CD4-positive, alpha-beta memory T cell (primary cell): ENCODE results near the gene SEC31A. TPM values are rescaled to one million over a fixed set of nuclear protein-coding genes. Genes with fewer than 3 reads are reported as not detected.
A peak's percentile ranks its signal among the peaks of the same experiment; 100 is the strongest.
"Not testable (repeated sequence)": the region's sequence is repeated elsewhere in the genome, so short reads cannot be mapped to it uniquely, and the experiment has no call there.

Experiments used
- CTCF ChIA-PET: fragments of 350-600 bp; sonication (Branson Sonifier 250); formaldehyde crosslinking; loops from one replicate; lab custom pipeline; 2021; ENCODE audit warnings: inconsistent platforms; ENCODE audit not compliant: partially characterized antibody; lab: Charles Lee
- POLR2A ChIA-PET: fragments of 350-600 bp; sonication (Branson Sonifier 250); formaldehyde crosslinking; loops from one replicate; lab custom pipeline; 2021; ENCODE audit not compliant: partially characterized antibody; lab: Charles Lee
- DNase-seq, 5 donors: peaks; one replicate each; pipeline versions ENCODE4 v3.0.0 to v3.0.0-alpha.2; 2020 to 2022; ENCODE audit warnings: mixed read lengths in 1 of 5
- H3K27ac ChIP-seq: one replicate; pipeline ENCODE4 v1.7.0; 2013; ENCODE audit warnings: low read depth, low read length
- H3K27me3 ChIP-seq: 2 replicates; pipeline ENCODE4 v1.7.0; 2013; ENCODE audit warnings: mild to moderate bottlenecking, low read length, moderate library complexity; ENCODE audit not compliant: insufficient read depth
- H3K36me3 ChIP-seq: 2 replicates; pipeline ENCODE4 v1.7.0; 2013; ENCODE audit warnings: mild to moderate bottlenecking, low read length, moderate library complexity; ENCODE audit not compliant: insufficient read depth
- H3K4me1 ChIP-seq: 2 replicates; pipeline ENCODE4 v1.7.0; 2013; ENCODE audit warnings: mild to moderate bottlenecking, low read length, moderate library complexity; ENCODE audit not compliant: insufficient read depth
- H3K4me3 ChIP-seq, 2 donors: one replicate each; pipeline ENCODE4 v1.7.0; 2013; ENCODE audit warnings: low read length in 2 of 2, mild to moderate bottlenecking in 1 of 2
- H3K9me3 ChIP-seq, 2 donors: one replicate each; pipeline ENCODE4 v1.7.0; 2013; ENCODE audit warnings: low read length in 2 of 2, control low read depth in 1 of 2; ENCODE audit not compliant: control insufficient read depth in 1 of 2
- H3K27ac Mint-ChIP-seq, 7 donors: one replicate each; pipeline ENCODE4 v1.8.0; 2020 to 2021; ENCODE audit warnings: mixed read lengths in 7 of 7, mild to moderate bottlenecking in 6 of 7, inconsistent platforms in 3 of 7, moderate library complexity in 3 of 7
- H3K27me3 Mint-ChIP-seq, 2 donors: one replicate each; pipeline ENCODE4 v1.8.0; 2020 to 2021; ENCODE audit warnings: mixed read lengths in 2 of 2
- H3K36me3 Mint-ChIP-seq, 2 donors: one replicate each; pipeline ENCODE4 v1.8.0; 2020 to 2021; ENCODE audit warnings: mixed read lengths in 2 of 2, inconsistent platforms in 1 of 2, mild to moderate bottlenecking in 1 of 2
- H3K4me1 Mint-ChIP-seq, 4 donors: one replicate each; pipeline ENCODE4 v1.8.0; 2020 to 2021; ENCODE audit warnings: mixed read lengths in 4 of 4, mild to moderate bottlenecking in 1 of 4
- H3K4me3 Mint-ChIP-seq, 8 donors: one replicate each; pipeline ENCODE4 v1.8.0; 2020 to 2021; ENCODE audit warnings: mixed read lengths in 8 of 8, mild to moderate bottlenecking in 7 of 8, moderate library complexity in 6 of 8, inconsistent platforms in 3 of 8
- H3K9me3 Mint-ChIP-seq, 8 donors: one replicate each; pipeline ENCODE4 v1.8.0; 2020 to 2021; ENCODE audit warnings: mixed read lengths in 8 of 8, mild to moderate bottlenecking in 5 of 8, inconsistent platforms in 3 of 8, moderate library complexity in 1 of 8
- intact Hi-C: fragments of 100-400 bp; cut with micrococcal nuclease; formaldehyde crosslinking; loops from one replicate; pipeline ENCODE4 v1.15.1; 2023
- polyA plus RNA-seq, 2 donors: library from polyadenylated mRNA; unstranded; fragments of 300-500 nt; fragmentation: Illumina TruSeq; gene quantifications; one replicate each; pipeline ENCODE4 v1.2.3, GENCODE V29; 2021
- total RNA-seq, 2 experiments: library from RNA; stranded (reverse); gene quantifications; one replicate each; pipeline ENCODE4 v1.2.3, GENCODE V29; 2021

Gene SEC31A
- total and polyA plus RNA-seq, 4 experiments from 2014 or later: 138 to 175 (median 162) TPM

- no peaks in the 10 kb centered on the region for H3K4me1 ChIP-seq
- Mint-ChIP-seq H3K4me1 (no peaks in the 10 kb centered on the region), H3K36me3 (peaks cover 54 to 76% of the 10 kb centered on the region in 2 donors), H3K27ac (peak overlapping the region in 2 of 7 donors; percentile 3 to 49), H3K4me3 (no peak overlapping the region), H3K27me3 (no peaks in the 10 kb centered on the region), H3K9me3 (no peaks in the 10 kb centered on the region)
- peaks cover 70% of the 10 kb centered on the region for H3K36me3 ChIP-seq
- intact Hi-C loops: no loop called here
- no peaks in the 10 kb centered on the region for H3K27me3 ChIP-seq
- no peaks in the 10 kb centered on the region for H3K9me3 ChIP-seq
- DNase-seq: no peak
- CTCF ChIA-PET: no interaction called here
- POLR2A ChIA-PET: interaction anchor here (0.5 kb wide), 1 partner anchor 394 kb away, joined by 3 read pairs; no protein-coding TSS in a partner anchor
- H3K27ac ChIP-seq: no peak overlapping the region
- H3K4me3 ChIP-seq: no peak overlapping the region
These were observed 65.5 kb downstream of the SEC31A start for GRCh38 chr4:82825425-82825824.

- H3K27me3 Mint-ChIP-seq: no peaks in the 10 kb centered on the region
- intact Hi-C loops: no loop called here
- Histone ChIP-seq H3K9me3 (no peaks in the 10 kb centered on the region), H3K36me3 (peaks cover 69% of the 10 kb centered on the region), H3K27ac (no peak overlapping the region), H3K4me3 (no peak overlapping the region), H3K4me1 (no peaks in the 10 kb centered on the region), H3K27me3 (no peaks in the 10 kb centered on the region)
- H3K4me3 Mint-ChIP-seq: no peak overlapping the region
- DNase-seq: no peak
- H3K27ac Mint-ChIP-seq: peak overlapping the region in 2 of 7 donors; percentile 1 to 48
- peaks cover 62 to 81% of the 10 kb centered on the region in 2 donors for H3K36me3 Mint-ChIP-seq
- ChIA-PET POLR2A (no interaction called here), CTCF (no interaction called here)
- no peaks in the 10 kb centered on the region for H3K4me1 Mint-ChIP-seq
- no peaks in the 10 kb centered on the region for H3K9me3 Mint-ChIP-seq
These were observed 67.9 kb downstream of the SEC31A start for GRCh38 chr4:82823062-82823461.

DNA sequence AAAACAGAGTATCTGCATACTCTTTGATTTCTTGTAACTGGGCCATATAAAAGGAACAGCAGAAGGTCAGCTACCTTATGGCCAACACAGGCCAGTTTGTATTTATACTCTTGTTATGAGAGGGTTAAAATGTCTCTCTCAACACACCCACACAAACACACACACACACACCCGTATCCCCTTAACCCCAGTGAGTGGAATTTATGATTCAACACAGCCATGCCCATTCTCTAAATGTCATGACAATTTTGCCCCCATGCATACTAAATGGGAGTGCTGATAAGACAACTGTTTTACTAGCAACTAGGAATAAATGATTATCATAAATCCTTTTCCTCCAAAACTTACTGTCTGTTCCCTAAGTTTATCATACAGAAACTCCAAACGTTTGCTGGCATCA is 70.3 kb downstream of the SEC31A start:
- H3K9me3 ChIP-seq: no peaks in the 10 kb centered on the region
- DNase-seq: no peak
- no peaks in the 10 kb centered on the region for H3K9me3 Mint-ChIP-seq
- ChIA-PET CTCF (no interaction called here), POLR2A (no interaction called here)
- peaks cover 60 to 72% of the 10 kb centered on the region in 2 donors for H3K36me3 Mint-ChIP-seq
- intact Hi-C loops: no loop called here
- H3K4me1 ChIP-seq: no peaks in the 10 kb centered on the region
- no peak overlapping the region for H3K4me3 ChIP-seq
- H3K27me3 ChIP-seq: no peaks in the 10 kb centered on the region
- H3K4me3 Mint-ChIP-seq: no peak overlapping the region
- peaks cover 49% of the 10 kb centered on the region for H3K36me3 ChIP-seq
- peak overlapping the region in 3 of 7 donors; percentile 2 to 25 (median 20) for H3K27ac Mint-ChIP-seq
- no peaks in the 10 kb centered on the region for H3K27me3 Mint-ChIP-seq
- H3K4me1 Mint-ChIP-seq: no peaks in the 10 kb centered on the region
- no peak overlapping the region for H3K27ac ChIP-seq

- Mint-ChIP-seq H3K27ac (peak overlapping the region in 3 of 7 donors; percentile 15 to 66 (median 59)), H3K4me3 (no peak overlapping the region), H3K36me3 (peaks cover 48 to 63% of the 10 kb centered on the region in 2 donors), H3K4me1 (peaks cover 0 to 4% (median 0%) of the 10 kb centered on the region in 4 donors), H3K27me3 (no peaks in the 10 kb centered on the region), H3K9me3 (no peaks in the 10 kb centered on the region)
- no peaks in the 10 kb centered on the region for H3K9me3 ChIP-seq
- H3K4me1 ChIP-seq: no peaks in the 10 kb centered on the region
- H3K36me3 ChIP-seq: peaks cover 34% of the 10 kb centered on the region
- intact Hi-C loops: no loop called here
- no peak overlapping the region for H3K27ac ChIP-seq
- no peak overlapping the region for H3K4me3 ChIP-seq
- CTCF ChIA-PET: no interaction called here
- no peak for DNase-seq
- no peaks in the 10 kb centered on the region for H3K27me3 ChIP-seq
- POLR2A ChIA-PET: no interaction called here
These were observed 72.0 kb downstream of the SEC31A start for GRCh38 chr4:82818664-82819662.

GRCh38 chr4:82816874-82817273 is 74.1 kb downstream of the SEC31A start:
- H3K4me3 ChIP-seq, H3K9me3 Mint-ChIP-seq, H3K27ac ChIP-seq, H3K9me3 ChIP-seq, H3K4me1 Mint-ChIP-seq, H3K4me1 ChIP-seq, H3K27me3 Mint-ChIP-seq, H3K4me3 Mint-ChIP-seq, POLR2A ChIA-PET, CTCF ChIA-PET, H3K27me3 ChIP-seq, DNase-seq, H3K27ac Mint-ChIP-seq, intact Hi-C loops: not testable (repeated sequence)
- H3K36me3 ChIP-seq: peaks cover 17% of the 10 kb centered on the region
- peaks cover 35 to 46% of the 10 kb centered on the region in 2 donors for H3K36me3 Mint-ChIP-seq

DNA sequence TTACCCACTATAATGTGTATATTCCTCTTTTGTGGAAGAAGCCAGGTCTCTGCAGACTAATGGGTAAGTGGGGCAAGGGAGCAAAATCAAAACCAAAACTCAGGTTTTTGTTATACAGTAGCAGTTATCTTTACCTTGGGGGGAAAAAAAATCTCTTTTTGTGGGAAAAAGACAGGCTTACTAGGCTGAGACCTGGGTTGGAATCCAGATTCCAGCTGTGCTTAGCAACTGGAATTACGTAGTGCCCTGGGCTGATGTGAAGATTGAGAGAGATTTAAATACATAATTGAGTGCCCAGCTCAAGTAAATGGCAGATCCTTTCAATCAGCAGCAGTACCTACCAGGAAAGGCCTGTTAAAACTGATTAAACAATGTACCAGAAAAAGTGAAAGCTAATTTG is 76.9 kb downstream of the SEC31A start:
- Mint-ChIP-seq H3K4me3 (no peak overlapping the region), H3K9me3 (no peaks in the 10 kb centered on the region), H3K27ac (peak overlapping the region in 3 of 7 donors; percentile 2 to 74 (median 53)), H3K4me1 (peaks cover 0 to 11% (median 3%) of the 10 kb centered on the region in 4 donors), H3K36me3 (peaks cover 17 to 26% of the 10 kb centered on the region in 2 donors), H3K27me3 (no peaks in the 10 kb centered on the region)
- Histone ChIP-seq H3K27ac (no peak overlapping the region), H3K4me3 (no peak overlapping the region), H3K9me3 (no peaks in the 10 kb centered on the region), H3K4me1 (no peaks in the 10 kb centered on the region), H3K27me3 (no peaks in the 10 kb centered on the region), H3K36me3 (peaks cover 4% of the 10 kb centered on the region)
- no peak for DNase-seq
- ChIA-PET CTCF (no interaction called here), POLR2A (no interaction called here)
- intact Hi-C loops: no loop called here

GRCh38 chr4:82811838-82812341 is 79.1 kb downstream of the SEC31A start:
- no peaks in the 10 kb centered on the region for H3K36me3 ChIP-seq
- intact Hi-C loops: no loop called here
- no peaks in the 10 kb centered on the region for H3K9me3 Mint-ChIP-seq
- peaks cover 2% of the 10 kb centered on the region in 2 donors for H3K27me3 Mint-ChIP-seq
- H3K4me1 Mint-ChIP-seq: peaks cover 0 to 11% (median 3%) of the 10 kb centered on the region in 4 donors
- H3K27ac ChIP-seq: no peak overlapping the region
- H3K27ac Mint-ChIP-seq: peak overlapping the region in 3 of 7 donors; percentile 2 to 43 (median 19)
- POLR2A ChIA-PET: no interaction called here
- H3K4me3 ChIP-seq: no peak overlapping the region
- H3K4me1 ChIP-seq: no peaks in the 10 kb centered on the region
- no peaks in the 10 kb centered on the region for H3K27me3 ChIP-seq
- H3K9me3 ChIP-seq: no peaks in the 10 kb centered on the region
- no peak overlapping the region for H3K4me3 Mint-ChIP-seq
- CTCF ChIA-PET: no interaction called here
- peaks cover 2 to 7% of the 10 kb centered on the region in 2 donors for H3K36me3 Mint-ChIP-seq
- DNase-seq: no peak
